ENCODE data around the gene PDE4B. TPM values are rescaled to one million over a fixed set of nuclear protein-coding genes. Genes with fewer than 3 reads are reported as not detected.

Gene PDE4B
- total and polyA plus RNA-seq, 12 donors, result 2.0 to 63.2 (median 15.3) TPM

DNA sequence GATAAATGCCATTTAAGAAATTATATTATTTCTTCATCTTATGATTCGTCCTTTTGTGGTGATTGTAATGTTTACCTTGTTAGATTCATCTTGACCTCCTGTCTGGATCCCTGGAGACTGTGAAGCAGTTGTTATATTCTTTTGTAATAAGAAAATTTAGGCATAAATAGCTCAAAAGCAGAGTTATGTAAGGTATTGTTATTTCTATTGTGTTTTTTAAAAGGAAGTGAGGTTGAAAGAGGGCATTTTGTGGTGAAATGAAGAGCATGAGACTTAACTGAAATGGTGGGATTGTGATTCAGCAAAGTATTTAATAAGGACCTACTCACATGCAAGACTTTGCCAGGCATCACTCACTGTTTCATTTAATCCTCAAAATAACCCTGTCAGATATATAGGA lies 104.0 kb downstream of the PDE4B start:
- no peaks in the 10 kb centered on the region for H3K4me1 ChIP-seq
- WGBS, 2 donors, result 55 to 57% methylated on average over 1 of the region's 1 CpG
- peaks cover 0 to 26% (median 0%) of the 10 kb centered on the region in 11 donors for H3K9me3 ChIP-seq
- peaks cover 0 to 3% (median 0%) of the 10 kb centered on the region in 7 donors for H3K27me3 ChIP-seq
- ATAC-seq (no peak), DNase-seq (no peak)
- no peaks in the 10 kb centered on the region for H3K36me3 ChIP-seq
- H3K27ac ChIP-seq, result no peak overlapping the region
- H3K4me3 ChIP-seq, result no peak overlapping the region
- intact Hi-C loops (cut with DNase I), result no loop called here
- TF ChIP-seq CTCF (IDR thresholded peaks at IDR 0.05), result no peak

DNA sequence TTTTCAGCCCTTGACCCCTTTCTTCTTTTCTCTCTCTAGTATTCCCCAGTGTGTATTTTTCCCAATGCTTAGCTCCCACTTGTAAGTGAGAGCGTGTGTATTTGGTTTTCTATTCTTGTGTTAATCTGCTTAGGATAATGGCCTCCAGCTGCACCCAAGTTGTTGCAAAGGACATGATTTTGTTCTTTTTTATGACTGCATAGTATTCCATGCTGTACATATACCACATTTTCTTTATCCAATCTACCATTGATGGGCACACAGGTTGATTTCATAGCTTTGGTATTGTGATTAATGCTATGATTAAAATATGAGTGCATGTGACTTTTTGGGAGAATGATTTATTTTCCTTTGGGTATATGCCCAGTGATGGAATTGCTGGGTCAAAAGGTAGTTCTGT lies 104.8 kb downstream of the PDE4B start:
- H3K9me3 ChIP-seq, result peaks cover 0 to 26% (median 0%) of the 10 kb centered on the region in 11 donors
- H3K27me3 ChIP-seq, result peaks cover 0 to 3% (median 0%) of the 10 kb centered on the region in 7 donors
- ATAC-seq, result no peak
- intact Hi-C loops (cut with DNase I), result no loop called here
- H3K27ac ChIP-seq, result no peak overlapping the region
- no peaks in the 10 kb centered on the region for H3K36me3 ChIP-seq
- no peaks in the 10 kb centered on the region for H3K4me1 ChIP-seq
- no peak overlapping the region for H3K4me3 ChIP-seq
- WGBS, 2 donors, result 72 to 79% methylated on average over 1 of the region's 1 CpG
- TF ChIP-seq CTCF (IDR thresholded peaks at IDR 0.05), result no peak
- DNase-seq, result no peak

DNA sequence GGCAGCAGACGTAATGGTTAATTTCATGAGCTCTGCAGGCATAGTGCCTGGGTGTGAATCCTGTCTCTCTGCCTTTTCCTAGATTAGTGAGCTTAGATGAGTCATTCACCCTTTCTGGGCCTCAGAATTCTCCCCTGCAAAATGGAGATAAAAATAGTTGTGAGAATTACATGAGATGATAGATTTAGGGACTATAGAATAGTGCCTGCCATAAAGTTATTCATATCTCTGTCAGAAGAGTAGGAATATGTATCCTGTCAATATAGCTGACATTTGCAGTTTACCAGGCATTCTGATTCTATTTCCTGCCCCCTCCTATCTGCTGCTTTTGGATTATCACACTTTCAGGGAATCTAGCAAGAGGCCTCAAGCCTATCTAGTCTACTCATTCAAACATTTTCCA lies 112.0 kb downstream of the PDE4B start:
- DNase-seq (no peak), ATAC-seq (no peak)
- Histone ChIP-seq H3K9me3 (peaks cover 0 to 7% (median 0%) of the 10 kb centered on the region in 11 donors), H3K4me3 (no peak overlapping the region), H3K36me3 (no peaks in the 10 kb centered on the region), H3K27ac (no peak overlapping the region), H3K4me1 (no peaks in the 10 kb centered on the region), H3K27me3 (peaks cover 0 to 16% (median 0%) of the 10 kb centered on the region in 7 donors)
- intact Hi-C loops (cut with DNase I), result no loop called here
- no peak for TF ChIP-seq CTCF (IDR thresholded peaks at IDR 0.05)
- 49 to 53% methylated on average over 1 of the region's 1 CpG for WGBS, 2 donors

GRCh38 chr1:65910432-65910831 lies 117.7 kb downstream of the PDE4B start:
- no peaks in the 10 kb centered on the region for H3K9me3 ChIP-seq
- WGBS, 2 donors, result 60 to 76% methylated on average over 2 of the region's 2 CpGs
- intact Hi-C loops (cut with DNase I), result no loop called here
- ATAC-seq (no peak), DNase-seq (no peak)
- peaks cover 0 to 16% (median 0%) of the 10 kb centered on the region in 7 donors for H3K27me3 ChIP-seq
- H3K36me3 ChIP-seq, result no peaks in the 10 kb centered on the region
- no peak overlapping the region for H3K4me3 ChIP-seq
- no peak overlapping the region for H3K27ac ChIP-seq
- no peak for TF ChIP-seq CTCF (IDR thresholded peaks at IDR 0.05)
- no peaks in the 10 kb centered on the region for H3K4me1 ChIP-seq
